K562 (cell line): ENCODE results near the gene SETD4. TPM values are rescaled to one million over a fixed set of nuclear protein-coding genes. Genes with fewer than 3 reads are reported as not detected.
A peak's percentile ranks its signal among the peaks of the same experiment; 100 is the strongest.

ENCODE experiments used
- ATAC-seq: fragments of 200-7000 bp; cut with Tn5 transposase; 3 replicates; pipeline ENCODE4 v1.9.1; 2020; ENCODE audit warnings: moderate library complexity
- BruUV-seq: library from RNA; stranded (reverse); fragments of 400-500 nt; replicated peaks from 2 replicates; lab custom pipeline; 2021; lab: Mats Ljungman, UMichigan
- CTCF ChIA-PET: fragments of 300-600 bp; formaldehyde crosslinking; extraction: SDS; loops from one replicate; lab custom pipeline; 2021; ENCODE audit warnings: low intra/inter-chr PET ratio; lab: Yijun Ruan, JAX
- POLR2A ChIA-PET: fragments of 300-600, 350-650 bp; sonication (Branson Sonifier 250); formaldehyde crosslinking; extraction: SDS; loops from one replicate; lab custom pipeline; 2021; ENCODE audit warnings: antibody characterized with exemption, inconsistent platforms; lab: Yijun Ruan, JAX
- DNase-seq, 4 experiments: peaks; one replicate each; pipeline versions ENCODE4 v3.0.0 to v3.0.0-alpha.2; 2011 to 2018; ENCODE audit warnings: low spot score in 3 of 4, mixed read lengths in 3 of 4; ENCODE audit errors: extremely low read depth in 1 of 4
- FAIRE-seq: peaks from 2 replicates; lab custom pipeline; 2011; peaks lifted over from hg19 to GRCh38; lab: Jason Lieb, UNC
- H2AFZ ChIP-seq: 2 replicates; pipeline ENCODE4 v1.6.0; 2011; ENCODE audit warnings: low read depth, low read length, control low read depth, inconsistent platforms
- H3K27ac ChIP-seq: fragments of 200-600 bp; 3 replicates; pipeline ENCODE4 v1.8.0; 2011; ENCODE audit warnings: low read depth, mild to moderate bottlenecking, control low read depth, inconsistent platforms, low read length, moderate library complexity, mixed read lengths; ENCODE audit errors: extremely low read depth
- H3K27me3 ChIP-seq, 2 experiments: fragments of 300-600 bp in 1 of 2; 2 replicates in 1 of 2; 3 replicates in 1 of 2; pipeline versions ENCODE4 v1.6.0 to v1.8.0; 2011; ENCODE audit warnings: inconsistent platforms in 2 of 2, low read length in 2 of 2, mild to moderate bottlenecking in 1 of 2, mixed read lengths in 1 of 2, moderate library complexity in 1 of 2; ENCODE audit not compliant: control insufficient read depth in 2 of 2, insufficient read depth in 2 of 2
- H3K36me3 ChIP-seq: fragments of 300-600 bp; 3 replicates; pipeline ENCODE4 v1.8.0; 2011; ENCODE audit warnings: mild to moderate bottlenecking, low read length, inconsistent platforms; ENCODE audit not compliant: control insufficient read depth, insufficient read depth
- H3K4me1 ChIP-seq, 2 experiments: fragments of 200-600 bp in 1 of 2; replicated peaks in 1 of 2; 2 replicates in 1 of 2; 3 replicates in 1 of 2; pipeline versions ENCODE4 v1.5.1 to v1.8.0; 2011; ENCODE audit warnings: inconsistent platforms in 2 of 2, low read length in 2 of 2, mild to moderate bottlenecking in 1 of 2, mixed read lengths in 1 of 2, moderate library complexity in 1 of 2; ENCODE audit not compliant: control insufficient read depth in 2 of 2, insufficient read depth in 2 of 2
- H3K4me2 ChIP-seq: 2 replicates; pipeline ENCODE4 v1.6.1; 2011; ENCODE audit warnings: low read length, control low read depth, inconsistent platforms, mixed read lengths; ENCODE audit not compliant: insufficient read depth
- H3K4me3 ChIP-seq: fragments of 200-600 bp; sonication (generic), shearing (Covaris generic); 2 replicates; pipeline ENCODE4 v1.5.1; 2016; ENCODE audit warnings: control low read depth, inconsistent platforms
- H3K79me2 ChIP-seq: fragments of 200-600 bp; 3 replicates; pipeline ENCODE4 v1.8.0; 2011; ENCODE audit warnings: low read length, inconsistent platforms; ENCODE audit not compliant: control insufficient read depth, insufficient read depth
- H3K9ac ChIP-seq, 2 experiments: 2 replicates each; pipeline versions ENCODE4 v1.6.0 to v1.6.1; 2011; ENCODE audit warnings: low read depth in 2 of 2, low read length in 2 of 2, control low read depth in 1 of 2, inconsistent platforms in 1 of 2, mild to moderate bottlenecking in 1 of 2, mixed read lengths in 1 of 2; ENCODE audit not compliant: insufficient read depth in 1 of 2
- H3K9me1 ChIP-seq: one replicate; pipeline ENCODE4 v1.6.0; 2011; ENCODE audit warnings: inconsistent platforms, mild to moderate bottlenecking, low read length, moderate library complexity; ENCODE audit not compliant: control insufficient read depth, insufficient read depth
- H3K9me3 ChIP-seq: replicated peaks from 2 replicates; pipeline ENCODE4 v1.5.1; 2011; ENCODE audit warnings: low read depth, low read length, inconsistent platforms; ENCODE audit not compliant: control insufficient read depth, insufficient read depth
- H4K20me1 ChIP-seq: replicated peaks from 2 replicates; pipeline ENCODE4 v1.6.1; 2011; ENCODE audit warnings: low read length, inconsistent platforms, mixed read lengths; ENCODE audit not compliant: control insufficient read depth, insufficient read depth
- CBFA2T2 ChIP-seq: fragments of 450-650 bp; conservative IDR thresholded peaks from 2 replicates; pipeline ENCODE4 v1.6.1; 2017; ENCODE audit warnings: mild to moderate bottlenecking
- CBFA2T3 ChIP-seq: fragments of 450-650 bp; IDR thresholded peaks from 2 replicates; pipeline ENCODE4 v1.6.1; 2017
- CBX2 ChIP-seq: fragments of 200-600 bp; sonication (generic); IDR thresholded peaks from one replicate; pipeline ENCODE4 v1.6.1; 2012; ENCODE audit warnings: mild to moderate bottlenecking, low read length, inconsistent platforms; ENCODE audit not compliant: insufficient read depth, poor library complexity, severe bottlenecking
- CEBPB ChIP-seq: fragments of 450-650 bp; IDR thresholded peaks from 2 replicates; pipeline ENCODE4 v1.6.1; 2016; ENCODE audit warnings: missing genetic modification characterization, missing compliant biosample characterization
- CTBP1 ChIP-seq: fragments of 450-650 bp; IDR thresholded peaks from 2 replicates; pipeline ENCODE4 v1.6.1; 2016; ENCODE audit warnings: borderline replicate concordance
- ELF1 ChIP-seq: fragments of 200-800 bp; sonication (Bioruptor generic); IDR thresholded peaks from 2 replicates; pipeline ENCODE4 v1.6.1; 2016; ENCODE audit warnings: missing genetic modification characterization, missing compliant biosample characterization
- FOXA3 ChIP-seq, 2 experiments: fragments of 450-650 bp in 1 of 2; sonication (generic) in 1 of 2; formaldehyde crosslinking; IDR thresholded peaks in 1 of 2; conservative IDR thresholded peaks in 1 of 2; 2 replicates each; pipeline versions ENCODE4 v1.4.0 to v1.8.0; 2020 to 2022; ENCODE audit warnings: mild to moderate bottlenecking in 2 of 2, missing genetic modification reagents in 1 of 2
- PHF20 ChIP-seq: fragments of 450-650 bp; IDR thresholded peaks from 2 replicates; pipeline ENCODE4 v1.6.1; 2018; ENCODE audit not compliant: partially characterized antibody
- RCOR1 ChIP-seq, 2 experiments: IDR thresholded peaks; 2 replicates each; pipeline ENCODE4 v1.6.1; 2012; ENCODE audit warnings: low read depth in 2 of 2, low read length in 2 of 2, borderline replicate concordance in 1 of 2, improper control_type of control experiment in 1 of 2
- TAL1 ChIP-seq: fragments of 450-650 bp; IDR thresholded peaks from 2 replicates; pipeline ENCODE4 v1.6.1; 2016; ENCODE audit warnings: mild to moderate bottlenecking
- TCF3 ChIP-seq: sonication (generic); formaldehyde crosslinking; IDR thresholded peaks from 2 replicates; pipeline ENCODE4 v1.4.0; 2020; ENCODE audit warnings: mild to moderate bottlenecking, missing genetic modification reagents
- TEAD4 ChIP-seq, 2 experiments: sonication (generic) in 1 of 2; formaldehyde crosslinking in 1 of 2; IDR thresholded peaks; 2 replicates each; pipeline versions ENCODE4 v1.6.1 to v1.8.0; 2012 to 2022; ENCODE audit warnings: borderline replicate concordance in 1 of 2, inconsistent platforms in 1 of 2, low read length in 1 of 2, mild to moderate bottlenecking in 1 of 2, missing genetic modification reagents in 1 of 2
- TRIM24 ChIP-seq, 2 experiments: fragments of 450-650 bp; IDR thresholded peaks; 2 replicates each; pipeline ENCODE4 v1.6.1; 2016
- U2AF1 ChIP-seq: fragments of 200-400 bp; formaldehyde crosslinking; optimal IDR thresholded peaks from 2 replicates; pipeline ENCODE3; 2017; ENCODE audit warnings: mild to moderate bottlenecking, low read depth, low read length, moderate library complexity
- WGBS: fragments of 100-300 bp; shearing (Covaris generic); methylation state at CpG from one replicate; pipeline ENCODE4 v1.1.6; 2016; ENCODE audit warnings: low coverage, mixed read lengths; ENCODE audit not compliant: insufficient coverage; ENCODE audit errors: missing lambda C conversion rate; 5-methylcytosine and 5-hydroxymethylcytosine counted together
- in situ Hi-C: fragments of 300-500 bp; cut with MboI; formaldehyde crosslinking; loops from 4 replicates; pipeline ENCODE4 v1.15.0; 2018; ENCODE audit warnings: inconsistent platforms, mixed read lengths
- intact Hi-C: fragments of 100-400 bp; cut with micrococcal nuclease; formaldehyde crosslinking; loops from 2 replicates; pipeline ENCODE4 v1.14.2; 2022
- polyA plus RNA-seq, 8 experiments: library from polyadenylated mRNA; depleted of rRNA in 4 of 8; stranded (reverse) in 5 of 8; unstranded in 3 of 8; fragments of >200 nt; fragmentation: Nextera tagmentation in 2 of 8; fragmentation: Illumina TruSeq in 1 of 8; extraction: Ambion mirVana in 2 of 8; extraction: Trizol in 1 of 8; gene quantifications; 2 replicates each; pipeline versions ENCODE4 v1.2.1 to v1.2.3, GENCODE V29; 2011 to 2014; ENCODE audit warnings: inconsistent platforms in 1 of 8, missing spikeins in 1 of 8
- total RNA-seq, 7 experiments: library from RNA; depleted of rRNA in 6 of 7; stranded (reverse); fragments of >200 nt in 6 of 7; fragmentation: Illumina TruSeq in 2 of 7; extraction: Trizol in 2 of 7; gene quantifications; 2 replicates each; pipeline versions ENCODE4 v1.2.1 to v1.2.3, GENCODE V29; 2011 to 2021; ENCODE audit warnings: low replicate concordance in 1 of 7
- TF ChIP-seq, protein P1 (sequence below): fragments of 250-450 bp; sonication (Bioruptor Pico); IDR thresholded peaks from 2 replicates; pipeline ENCODE4 v1.4.0; 2020; ENCODE audit warnings: mild to moderate bottlenecking, moderate library complexity
- TF ChIP-seq, protein P2 (sequence below): fragments of 450-650 bp; IDR thresholded peaks from 2 replicates; pipeline ENCODE4 v1.6.1; 2018; ENCODE audit warnings: mild to moderate bottlenecking, low read depth; ENCODE audit not compliant: partially characterized antibody

Gene SETD4
- total and polyA plus RNA-seq, 9 of the 15 experiments (the other 6 are each of a cell fraction or from before 2014, with no cell fraction given) = 16.1 to 51.3 (median 25.7) TPM

DNA sequence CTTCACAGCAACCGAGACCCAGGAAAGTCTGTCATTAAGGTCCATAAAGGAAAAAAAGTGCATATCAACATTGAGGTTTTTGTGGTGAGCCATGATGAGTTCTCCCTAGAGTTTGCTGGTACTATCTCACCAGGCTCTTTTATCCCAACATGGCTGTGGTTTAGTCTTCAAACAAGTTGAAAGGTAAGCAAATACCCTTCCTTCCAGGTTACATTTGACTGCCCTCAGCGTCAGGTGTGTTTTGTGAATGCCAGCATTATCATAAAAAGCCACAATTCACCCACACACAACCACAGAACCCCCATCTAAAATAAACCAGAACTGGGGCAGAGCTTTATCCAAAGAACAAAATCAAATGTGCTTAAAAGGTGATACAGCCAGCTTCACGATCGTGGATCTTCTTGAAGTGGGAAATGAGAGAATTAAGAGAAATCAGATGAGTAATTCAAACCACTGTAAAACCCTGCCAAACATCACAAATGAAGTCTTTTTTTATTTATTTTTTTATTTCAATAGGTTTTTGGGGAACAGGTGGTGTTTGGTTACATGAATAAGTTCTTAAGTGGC is 64.7 kb downstream of the SETD4 start (continued):
- TF ChIP-seq, protein P1, sequence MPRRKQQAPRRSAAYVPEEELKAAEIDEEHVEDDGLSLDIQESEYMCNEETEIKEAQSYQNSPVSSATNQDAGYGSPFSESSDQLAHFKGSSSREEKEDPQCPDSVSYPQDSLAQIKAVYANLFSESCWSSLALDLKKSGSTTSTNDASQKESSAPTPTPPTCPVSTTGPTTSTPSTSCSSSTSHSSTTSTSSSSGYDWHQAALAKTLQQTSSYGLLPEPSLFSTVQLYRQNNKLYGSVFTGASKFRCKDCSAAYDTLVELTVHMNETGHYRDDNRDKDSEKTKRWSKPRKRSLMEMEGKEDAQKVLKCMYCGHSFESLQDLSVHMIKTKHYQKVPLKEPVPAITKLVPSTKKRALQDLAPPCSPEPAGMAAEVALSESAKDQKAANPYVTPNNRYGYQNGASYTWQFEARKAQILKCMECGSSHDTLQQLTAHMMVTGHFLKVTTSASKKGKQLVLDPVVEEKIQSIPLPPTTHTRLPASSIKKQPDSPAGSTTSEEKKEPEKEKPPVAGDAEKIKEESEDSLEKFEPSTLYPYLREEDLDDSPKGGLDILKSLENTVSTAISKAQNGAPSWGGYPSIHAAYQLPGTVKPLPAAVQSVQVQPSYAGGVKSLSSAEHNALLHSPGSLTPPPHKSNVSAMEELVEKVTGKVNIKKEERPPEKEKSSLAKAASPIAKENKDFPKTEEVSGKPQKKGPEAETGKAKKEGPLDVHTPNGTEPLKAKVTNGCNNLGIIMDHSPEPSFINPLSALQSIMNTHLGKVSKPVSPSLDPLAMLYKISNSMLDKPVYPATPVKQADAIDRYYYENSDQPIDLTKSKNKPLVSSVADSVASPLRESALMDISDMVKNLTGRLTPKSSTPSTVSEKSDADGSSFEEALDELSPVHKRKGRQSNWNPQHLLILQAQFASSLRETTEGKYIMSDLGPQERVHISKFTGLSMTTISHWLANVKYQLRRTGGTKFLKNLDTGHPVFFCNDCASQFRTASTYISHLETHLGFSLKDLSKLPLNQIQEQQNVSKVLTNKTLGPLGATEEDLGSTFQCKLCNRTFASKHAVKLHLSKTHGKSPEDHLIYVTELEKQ (CRISPR knock-in tag) = no peak
- TF ChIP-seq ELF1 (tag) = no peak
- no peak for TF ChIP-seq U2AF1
- TF ChIP-seq CBX2 = no peak

DNA sequence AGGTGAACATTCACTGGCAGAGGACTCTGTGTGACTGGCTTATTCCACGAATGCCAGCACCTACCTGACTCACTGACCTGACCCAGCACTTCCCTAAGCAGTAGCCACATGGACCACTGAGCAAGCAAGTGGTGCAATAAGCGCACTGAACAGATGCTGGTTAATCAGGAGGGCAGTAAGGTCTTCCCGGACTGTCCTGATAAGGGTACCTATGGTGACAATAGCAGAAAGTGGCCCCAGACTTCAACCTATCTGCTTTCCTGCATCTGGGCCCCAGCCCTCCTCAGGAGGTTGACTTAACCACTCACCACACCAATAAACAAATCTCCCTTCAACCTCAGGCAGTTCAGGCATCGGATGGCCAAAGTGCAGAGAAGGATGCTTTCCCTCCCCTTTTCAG is 65.7 kb downstream of the SETD4 start:
- H3K27ac ChIP-seq = no peak overlapping the region
- H3K36me3 ChIP-seq = no peaks in the 10 kb centered on the region
- no peaks in the 10 kb centered on the region for H4K20me1 ChIP-seq
- no peak overlapping the region for H3K4me2 ChIP-seq
- no peaks in the 10 kb centered on the region; the same call in 1 of the 2 replicates for H3K9me3 ChIP-seq
- ChIA-PET CTCF (no interaction called here), POLR2A (no interaction called here)
- intact Hi-C loops (no loop called here), in situ Hi-C loops (no loop called here)
- H3K9me1 ChIP-seq = no peaks in the 10 kb centered on the region
- no peak overlapping the region for H3K4me3 ChIP-seq
- H3K79me2 ChIP-seq = no peaks in the 10 kb centered on the region
- peak; percentile 27; the same call in 1 of the 3 replicates for ATAC-seq
- no peak overlapping the region for H2AFZ ChIP-seq
- peaks cover 23 to 55% of the 10 kb centered on the region in 2 experiments for H3K27me3 ChIP-seq
- no peaks in the 10 kb centered on the region for H3K4me1 ChIP-seq
- BruUV-seq = no TSS peak
- no peak for FAIRE-seq
- no peak overlapping the region for H3K9ac ChIP-seq
- DNase-seq = peak in 2 of 4 experiments; percentile 22 to 33
- 0% methylated on average over 4 of the region's 4 CpGs for WGBS
- TF ChIP-seq FOXA3 (CRISPR knock-in tag; conservative IDR thresholded peaks at IDR 0.05 in 1 of 2, IDR thresholded peaks at IDR 0.05 in 1 of 2) (no peak), TEAD4 (IDR thresholded peaks at IDR 0.05; ENCODE audit: low read length) (peak; percentile 69), TEAD4 (CRISPR knock-in tag; IDR thresholded peaks at IDR 0.05; ENCODE audit: borderline replicate concordance) (no peak), TAL1 (peak; percentile 57; the same call in 1 of the 2 replicates), CBFA2T3 (peak; percentile 61), PHF20 (no peak), TRIM24 (IDR thresholded peaks at IDR 0.05) (0 out of 4 replicates have a peak, but pooled peaks of 1 of the 2 experiments have one; percentile 13), CBFA2T2 (peak; percentile 46; the same call in 1 of the 2 replicates), TCF3 (CRISPR knock-in tag) (peak; percentile 53), CTBP1 (0 out of 2 replicates have a peak, but pooled peaks have one; percentile 42), RCOR1 (IDR thresholded peaks at IDR 0.05; ENCODE audit: borderline replicate concordance in 1 of 2, low read depth in 2 of 2, low read length in 2 of 2) (0 out of 4 replicates have a peak, but pooled peaks of 1 of the 2 experiments have one; percentile 15), CEBPB (peak; percentile 17; the same call in 1 of the 2 replicates)
- TF ChIP-seq, protein P2, sequence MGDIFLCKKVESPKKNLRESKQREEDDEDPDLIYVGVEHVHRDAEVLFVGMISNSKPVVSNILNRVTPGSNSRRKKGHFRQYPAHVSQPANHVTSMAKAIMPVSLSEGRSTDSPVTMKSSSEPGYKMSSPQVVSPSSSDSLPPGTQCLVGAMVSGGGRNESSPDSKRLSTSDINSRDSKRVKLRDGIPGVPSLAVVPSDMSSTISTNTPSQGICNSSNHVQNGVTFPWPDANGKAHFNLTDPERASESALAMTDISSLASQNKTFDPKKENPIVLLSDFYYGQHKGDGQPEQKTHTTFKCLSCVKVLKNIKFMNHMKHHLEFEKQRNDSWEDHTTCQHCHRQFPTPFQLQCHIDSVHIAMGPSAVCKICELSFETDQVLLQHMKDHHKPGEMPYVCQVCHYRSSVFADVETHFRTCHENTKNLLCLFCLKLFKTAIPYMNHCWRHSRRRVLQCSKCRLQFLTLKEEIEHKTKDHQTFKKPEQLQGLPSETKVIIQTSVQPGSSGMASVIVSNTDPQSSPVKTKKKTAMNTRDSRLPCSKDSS = no peak
